ENCODE data around the gene ISCA1. TPM values are rescaled to one million over a fixed set of nuclear protein-coding genes. Genes with fewer than 3 reads are reported as not detected.
A peak's percentile ranks its signal among the peaks of the same experiment; 100 is the strongest.

ISCA1 gene
- total and polyA plus RNA-seq, 10 of the 15 experiments (the other 5 are each of a cell fraction or from before 2014, with no cell fraction given), result 8.9 to 36.0 (median 24.2) TPM

GRCh38 chr9:86282077-86282978 lies at the start of gene ISCA1 (continued):
- TF ChIP-seq CUX1 (IDR thresholded peaks at IDR 0.05; ENCODE audit: insufficient replicate concordance, low read depth, low read length) (no peak), RELA (IDR thresholded peaks at IDR 0.05; ENCODE audit: borderline replicate concordance, partially characterized antibody) (peak; percentile 83), GATAD2B (conservative IDR thresholded peaks at IDR 0.05; ENCODE audit: low read depth) (peak; percentile 64; the same call in 1 of the 2 replicates), SRF (IDR thresholded peaks at IDR 0.05; ENCODE audit: low read depth in 2 of 2, low read length in 2 of 2) (no peak; a peak in 1 of 4 replicates)

GRCh38 chr9:86330186-86330585 lies 47.8 kb upstream of the ISCA1 start:
- no peaks in the 10 kb centered on the region for H3K27me3 ChIP-seq (replicated peaks in 1 of 2; ENCODE audit: control insufficient read depth in 2 of 2, insufficient read depth in 2 of 2, low read length in 1 of 2)
- no peaks in the 10 kb centered on the region for H3K9me3 ChIP-seq (replicated peaks; ENCODE audit: control insufficient read depth, insufficient read depth, low read length)
- ChIA-PET SMC1A (ENCODE audit: uncharacterized antibody, unreplicated experiment) (no interaction called here), POLR2A (no interaction called here), CTCF (interaction anchor here (0.7 to 1.7 kb wide), 2 partner anchors 11 to 14 kb away, joined by 3 to 6 read pairs; no protein-coding TSS in a partner anchor), RAD21 (ENCODE audit: unreplicated experiment) (no interaction called here)
- 86% methylated on average over 4 of the region's 5 CpGs for WGBS (ENCODE audit: insufficient coverage, insufficient replicate concordance, low lambda C conversion rate, missing lambda C conversion rate)
- no peak overlapping the region for H3K9ac ChIP-seq (ENCODE audit: control insufficient read depth, insufficient read depth, low read length)
- no peaks in the 10 kb centered on the region for H4K20me1 ChIP-seq (ENCODE audit: control insufficient read depth, insufficient read depth)
- peaks cover 4 to 24% of the 10 kb centered on the region in 2 experiments; a peak in 3 of 4 replicates for H3K36me3 ChIP-seq (ENCODE audit: control insufficient read depth in 2 of 2, insufficient read depth in 2 of 2, low read length in 1 of 2)
- FAIRE-seq (no peak), ATAC-seq (no peak), DNase-seq (ENCODE audit: low read depth, low spot score) (no peak)
- BruUV-seq (replicated peaks), result no TSS peak
- no peak overlapping the region for H2AFZ ChIP-seq (ENCODE audit: control insufficient read depth, low read depth, low read length)
- no peak overlapping the region for H3K4me2 ChIP-seq (ENCODE audit: control insufficient read depth, insufficient read depth)
- H3K27ac ChIP-seq (ENCODE audit: control insufficient read depth, insufficient read depth), result no peak overlapping the region
- in situ Hi-C loops (cut with MboI) (no loop called here), intact Hi-C loops (cut with micrococcal nuclease; ENCODE audit: unreplicated experiment) (no loop called here)
- no peaks in the 10 kb centered on the region for H3K4me1 ChIP-seq (ENCODE audit: control insufficient read depth, insufficient read depth, low read length)
- H3K4me3 ChIP-seq, result no peak overlapping the region
- H3K79me2 ChIP-seq (ENCODE audit: control insufficient read depth, insufficient read depth, low read length), result no peaks in the 10 kb centered on the region
- TF ChIP-seq CBFB (IDR thresholded peaks at IDR 0.05; ENCODE audit: low read depth), result no peak
- TF ChIP-seq YY1 (IDR thresholded peaks at IDR 0.05; ENCODE audit: low read depth, low read length), result no peak
- TF ChIP-seq ZNF24 (IDR thresholded peaks at IDR 0.05), result no peak
- TF ChIP-seq ASH2L (IDR thresholded peaks at IDR 0.05; ENCODE audit: borderline replicate concordance, low read depth), result no peak
- no peak for TF ChIP-seq REST (IDR thresholded peaks at IDR 0.05; ENCODE audit: low read depth, low read length)
- TF ChIP-seq PAX8 (IDR thresholded peaks at IDR 0.05), result no peak
- TF ChIP-seq EGR1 (IDR thresholded peaks at IDR 0.05; ENCODE audit: borderline replicate concordance in 1 of 2, low read depth in 2 of 2, low read length in 2 of 2), result no peak

All from GM12878 (cell line).